ENCODE measurements around the gene AGRP.
"Not testable (repeated sequence)": the region's sequence is repeated elsewhere in the genome, so short reads cannot be mapped to it uniquely, and the experiment has no call there.

The AGRP gene

DNA sequence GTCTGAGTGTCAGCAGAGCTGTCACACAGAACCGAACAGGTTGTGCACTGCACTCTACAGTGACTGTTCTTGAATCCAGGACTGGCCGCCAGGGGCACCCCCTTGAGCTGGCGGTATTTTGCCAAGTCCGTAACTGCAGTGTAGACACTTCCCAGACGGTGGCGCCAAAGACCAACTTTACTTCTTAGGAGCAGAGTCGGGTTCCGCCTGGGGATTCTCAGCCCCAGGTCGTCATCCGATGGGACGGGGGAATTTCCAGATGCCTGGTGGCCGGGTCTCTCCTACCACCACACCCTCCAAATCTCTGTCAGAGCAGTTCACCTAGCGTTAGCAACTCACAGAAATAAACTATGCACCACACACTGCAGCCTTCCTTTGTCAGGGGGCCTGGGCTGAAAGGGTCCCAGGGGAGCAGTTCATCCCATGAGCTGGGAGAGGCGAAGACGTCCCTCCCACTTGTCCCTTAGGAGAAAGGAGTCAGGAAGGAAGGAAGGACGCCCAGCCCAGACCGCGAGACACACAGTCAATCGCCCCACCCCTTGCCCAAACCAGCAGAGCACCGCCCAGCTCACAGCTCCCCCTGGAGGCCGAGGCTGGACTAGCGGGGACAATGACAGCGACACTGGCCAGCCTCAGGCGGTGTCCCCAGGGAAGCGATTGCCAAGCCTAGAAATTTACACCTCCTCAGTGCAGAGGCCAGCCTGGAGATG lies 37.9 kb upstream of the AGRP start:
- Histone ChIP-seq H3K4me3 (ENCODE audit: low read depth in 1 of 2, low read length in 2 of 2) (peak overlapping the region; percentile 77 to 86), H3K36me3 (ENCODE audit: control insufficient read depth in 1 of 2, insufficient read depth in 2 of 2, low read length in 2 of 2) (no peaks in the 10 kb centered on the region), H3K27me3 (ENCODE audit: control insufficient read depth in 1 of 2, insufficient read depth in 2 of 2, low read length in 2 of 2) (no peaks in the 10 kb centered on the region), H3K27ac (ENCODE audit: low read depth, low read length) (peak overlapping the region; percentile 96), H3K9ac (ENCODE audit: low read depth in 1 of 2, low read length in 2 of 2) (peak overlapping the region; percentile 69 to 79), H3K4me1 (ENCODE audit: control insufficient read depth in 1 of 2, insufficient read depth in 2 of 2, low read length in 2 of 2) (peaks cover 11 to 16% of the 10 kb centered on the region in 2 donors), H3K9me3 (ENCODE audit: control insufficient read depth in 1 of 2, low read length in 2 of 2) (no peaks in the 10 kb centered on the region)

GRCh38 chr16:67519242-67519641 lies 35.9 kb upstream of the AGRP start:
- Histone ChIP-seq H3K9ac (ENCODE audit: low read depth in 1 of 2, low read length in 2 of 2) (peak overlapping the region in 1 of 2 donors; percentile 7), H3K9me3 (ENCODE audit: control insufficient read depth in 1 of 2, low read length in 2 of 2) (no peaks in the 10 kb centered on the region), H3K4me3 (ENCODE audit: low read depth in 1 of 2, low read length in 2 of 2) (peak overlapping the region in 1 of 2 donors; percentile 28), H3K4me1 (ENCODE audit: control insufficient read depth in 1 of 2, insufficient read depth in 2 of 2, low read length in 2 of 2) (peaks cover 11 to 16% of the 10 kb centered on the region in 2 donors), H3K36me3 (ENCODE audit: control insufficient read depth in 1 of 2, insufficient read depth in 2 of 2, low read length in 2 of 2) (no peaks in the 10 kb centered on the region), H3K27me3 (ENCODE audit: control insufficient read depth in 1 of 2, insufficient read depth in 2 of 2, low read length in 2 of 2) (no peaks in the 10 kb centered on the region), H3K27ac (ENCODE audit: low read depth, low read length) (no peak overlapping the region)

- Histone ChIP-seq H3K27ac (ENCODE audit: low read depth, low read length) (peak overlapping the region; percentile 45), H3K9me3 (ENCODE audit: control insufficient read depth in 1 of 2, low read length in 2 of 2) (no peaks in the 10 kb centered on the region), H3K4me1 (ENCODE audit: control insufficient read depth in 1 of 2, insufficient read depth in 2 of 2, low read length in 2 of 2) (peaks cover 11 to 16% of the 10 kb centered on the region in 2 donors), H3K9ac (ENCODE audit: low read depth in 1 of 2, low read length in 2 of 2) (peak overlapping the region; percentile 1 to 7), H3K4me3 (ENCODE audit: low read depth in 1 of 2, low read length in 2 of 2) (no peak overlapping the region), H3K36me3 (ENCODE audit: control insufficient read depth in 1 of 2, insufficient read depth in 2 of 2, low read length in 2 of 2) (no peaks in the 10 kb centered on the region), H3K27me3 (ENCODE audit: control insufficient read depth in 1 of 2, insufficient read depth in 2 of 2, low read length in 2 of 2) (no peaks in the 10 kb centered on the region)
These were observed 35.3 kb upstream of the AGRP start for GRCh38 chr16:67518676-67519075.

DNA sequence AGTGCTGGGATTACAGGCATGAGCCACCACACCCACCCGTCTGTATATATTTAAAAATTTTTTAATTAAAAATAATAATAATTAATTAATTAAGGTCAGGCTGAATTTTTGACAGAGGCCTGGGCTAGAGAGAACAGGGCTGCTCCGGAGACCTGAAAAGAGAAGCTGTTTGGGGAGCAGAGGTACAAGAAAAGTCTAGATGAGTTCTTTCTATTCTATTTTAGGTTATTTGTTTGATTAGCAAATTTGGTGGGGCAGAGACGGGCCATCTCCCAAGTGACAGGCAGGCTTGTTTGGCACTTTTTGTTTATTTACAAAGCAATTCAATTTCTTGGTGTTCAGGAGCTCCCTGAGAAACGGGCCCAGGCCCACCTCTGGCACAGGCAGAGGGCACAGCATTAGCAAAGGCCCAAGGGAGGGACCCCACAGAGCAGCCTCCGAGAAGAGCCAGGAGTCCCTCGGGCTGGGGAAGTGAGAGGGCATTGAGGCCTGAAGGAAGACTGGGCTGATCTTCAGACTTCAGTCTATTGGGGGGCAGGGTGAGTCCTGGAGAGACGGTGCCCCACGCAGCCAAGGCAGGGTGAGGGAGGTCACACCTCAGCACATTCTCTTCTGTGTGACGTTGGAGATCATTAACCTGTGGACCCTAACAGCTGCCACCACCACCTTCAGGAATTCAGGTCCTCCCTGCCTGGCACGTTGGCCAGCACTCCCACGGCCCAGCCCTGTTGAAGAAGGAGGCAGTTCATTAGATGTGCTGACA lies 34.5 kb upstream of the AGRP start:
- peaks cover 11 to 16% of the 10 kb centered on the region in 2 donors for H3K4me1 ChIP-seq (ENCODE audit: control insufficient read depth in 1 of 2, insufficient read depth in 2 of 2, low read length in 2 of 2)
- H3K27ac ChIP-seq (ENCODE audit: low read depth, low read length), result peak overlapping the region; percentile 45
- no peak overlapping the region for H3K4me3 ChIP-seq (ENCODE audit: low read depth in 1 of 2, low read length in 2 of 2)
- H3K9me3 ChIP-seq (ENCODE audit: control insufficient read depth in 1 of 2, low read length in 2 of 2), result no peaks in the 10 kb centered on the region
- H3K9ac ChIP-seq (ENCODE audit: low read depth in 1 of 2, low read length in 2 of 2), result peak overlapping the region; percentile 1 to 7
- no peaks in the 10 kb centered on the region for H3K36me3 ChIP-seq (ENCODE audit: control insufficient read depth in 1 of 2, insufficient read depth in 2 of 2, low read length in 2 of 2)
- H3K27me3 ChIP-seq (ENCODE audit: control insufficient read depth in 1 of 2, insufficient read depth in 2 of 2, low read length in 2 of 2), result no peaks in the 10 kb centered on the region

GRCh38 chr16:67517155-67517445 lies 33.8 kb upstream of the AGRP start:
- H3K27ac ChIP-seq (ENCODE audit: low read depth, low read length), result no peak overlapping the region
- no peak overlapping the region for H3K4me3 ChIP-seq (ENCODE audit: low read depth in 1 of 2, low read length in 2 of 2)
- H3K4me1 ChIP-seq (ENCODE audit: control insufficient read depth in 1 of 2, insufficient read depth in 2 of 2, low read length in 2 of 2), result peaks cover 11 to 16% of the 10 kb centered on the region in 2 donors
- H3K27me3 ChIP-seq (ENCODE audit: control insufficient read depth in 1 of 2, insufficient read depth in 2 of 2, low read length in 2 of 2), result no peaks in the 10 kb centered on the region
- no peak overlapping the region for H3K9ac ChIP-seq (ENCODE audit: low read depth in 1 of 2, low read length in 2 of 2)
- no peaks in the 10 kb centered on the region for H3K36me3 ChIP-seq (ENCODE audit: control insufficient read depth in 1 of 2, insufficient read depth in 2 of 2, low read length in 2 of 2)
- H3K9me3 ChIP-seq (ENCODE audit: control insufficient read depth in 1 of 2, low read length in 2 of 2), result no peaks in the 10 kb centered on the region

DNA sequence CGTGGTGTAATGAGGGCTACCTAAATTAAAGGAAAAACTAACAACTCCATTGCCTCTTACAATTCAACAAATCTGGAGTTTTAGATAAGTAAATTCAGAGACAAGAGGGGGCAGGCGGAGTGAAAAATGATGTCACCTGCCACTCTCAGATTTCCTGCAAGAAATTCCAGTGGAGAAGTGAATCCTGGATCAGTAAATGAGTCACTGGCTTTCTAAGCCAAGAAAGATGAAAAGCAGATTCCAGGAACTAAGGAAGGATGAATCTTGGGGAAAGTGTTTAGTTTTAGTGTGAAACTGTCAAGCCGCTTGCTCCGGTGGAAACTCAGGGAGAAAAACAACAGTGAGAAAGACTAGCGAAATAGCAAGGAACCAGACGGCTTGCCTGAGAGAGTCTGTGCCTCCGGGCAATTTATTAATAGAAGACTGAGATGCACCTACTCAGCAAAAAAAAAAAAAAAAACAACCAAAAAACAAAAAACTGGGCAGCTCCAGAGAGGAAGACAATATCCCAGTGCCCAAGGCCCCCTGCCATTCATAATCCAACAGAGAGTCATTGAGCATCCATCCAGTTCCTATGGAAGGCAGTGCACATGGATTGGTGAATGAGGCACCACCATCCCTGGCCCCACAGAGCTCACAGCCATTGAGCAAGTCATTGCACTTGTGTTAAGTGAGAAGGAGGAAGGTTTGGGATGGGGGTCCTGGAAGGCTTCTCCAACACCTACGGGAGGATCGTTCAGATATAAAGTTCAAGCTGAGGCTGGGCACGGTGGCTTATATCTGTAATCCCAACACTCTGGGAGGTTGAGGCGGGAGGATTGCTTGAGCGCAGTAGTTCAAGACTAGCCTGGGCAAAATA lies 33.2 kb upstream of the AGRP start:
- H3K9me3 ChIP-seq (ENCODE audit: control insufficient read depth in 1 of 2, low read length in 2 of 2), result no peaks in the 10 kb centered on the region
- no peak overlapping the region for H3K9ac ChIP-seq (ENCODE audit: low read depth in 1 of 2, low read length in 2 of 2)
- H3K4me3 ChIP-seq (ENCODE audit: low read depth in 1 of 2, low read length in 2 of 2), result no peak overlapping the region
- peaks cover 7 to 12% of the 10 kb centered on the region in 2 donors for H3K4me1 ChIP-seq (ENCODE audit: control insufficient read depth in 1 of 2, insufficient read depth in 2 of 2, low read length in 2 of 2)
- H3K27me3 ChIP-seq (ENCODE audit: control insufficient read depth in 1 of 2, insufficient read depth in 2 of 2, low read length in 2 of 2), result no peaks in the 10 kb centered on the region
- H3K36me3 ChIP-seq (ENCODE audit: control insufficient read depth in 1 of 2, insufficient read depth in 2 of 2, low read length in 2 of 2), result no peaks in the 10 kb centered on the region
- H3K27ac ChIP-seq (ENCODE audit: low read depth, low read length), result no peak overlapping the region

DNA sequence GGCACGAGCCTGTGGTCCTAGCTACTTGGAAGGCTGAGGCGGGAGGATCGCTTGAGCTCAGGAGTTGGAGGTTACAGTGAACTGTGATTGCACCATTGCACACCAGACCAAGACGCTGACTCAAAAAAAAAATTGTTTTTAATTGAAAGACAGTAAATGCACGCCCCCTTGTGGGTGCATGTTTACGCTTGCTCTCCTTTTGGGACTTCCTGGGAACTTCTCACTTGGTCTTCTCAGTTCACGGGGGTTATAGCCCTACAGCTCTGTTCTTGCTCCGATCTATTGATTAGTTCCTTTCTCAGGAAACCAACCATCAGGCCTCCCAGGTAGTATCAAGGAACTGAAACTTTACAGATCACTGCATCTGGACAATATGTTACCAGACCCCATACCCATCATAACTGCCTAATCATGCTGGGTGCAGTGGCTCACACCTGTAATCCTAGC lies 31.1 kb upstream of the AGRP start:
- Histone ChIP-seq H3K36me3 (ENCODE audit: control insufficient read depth in 1 of 2, insufficient read depth in 2 of 2, low read length in 2 of 2) (no peaks in the 10 kb centered on the region), H3K9ac (ENCODE audit: low read depth in 1 of 2, low read length in 2 of 2) (no peak overlapping the region), H3K4me1 (ENCODE audit: control insufficient read depth in 1 of 2, insufficient read depth in 2 of 2, low read length in 2 of 2) (peaks cover 6 to 12% of the 10 kb centered on the region in 2 donors), H3K27ac (ENCODE audit: low read depth, low read length) (no peak overlapping the region), H3K9me3 (ENCODE audit: control insufficient read depth in 1 of 2, low read length in 2 of 2) (no peaks in the 10 kb centered on the region), H3K27me3 (ENCODE audit: control insufficient read depth in 1 of 2, insufficient read depth in 2 of 2, low read length in 2 of 2) (no peaks in the 10 kb centered on the region), H3K4me3 (ENCODE audit: low read depth in 1 of 2, low read length in 2 of 2) (no peak overlapping the region)

- H3K9me3 ChIP-seq (ENCODE audit: control insufficient read depth in 1 of 2, low read length in 2 of 2); H3K4me3 ChIP-seq (ENCODE audit: low read depth in 1 of 2, low read length in 2 of 2); H3K9ac ChIP-seq (ENCODE audit: low read depth in 1 of 2, low read length in 2 of 2); H3K27ac ChIP-seq (ENCODE audit: low read depth, low read length); H3K36me3 ChIP-seq (ENCODE audit: control insufficient read depth in 1 of 2, insufficient read depth in 2 of 2, low read length in 2 of 2); H3K27me3 ChIP-seq (ENCODE audit: control insufficient read depth in 1 of 2, insufficient read depth in 2 of 2, low read length in 2 of 2): not testable (repeated sequence)
- H3K4me1 ChIP-seq (ENCODE audit: control insufficient read depth in 1 of 2, insufficient read depth in 2 of 2, low read length in 2 of 2), result peaks cover 6 to 12% of the 10 kb centered on the region in 2 donors
These were observed 30.5 kb upstream of the AGRP start for GRCh38 chr16:67513892-67514291.

GRCh38 chr16:67509016-67509415 lies 25.7 kb upstream of the AGRP start:
- Histone ChIP-seq H3K36me3 (ENCODE audit: control insufficient read depth in 1 of 2, insufficient read depth in 2 of 2, low read length in 2 of 2) (no peaks in the 10 kb centered on the region), H3K9me3 (ENCODE audit: control insufficient read depth in 1 of 2, low read length in 2 of 2) (no peaks in the 10 kb centered on the region), H3K4me3 (ENCODE audit: low read depth in 1 of 2, low read length in 2 of 2) (no peak overlapping the region), H3K4me1 (ENCODE audit: control insufficient read depth in 1 of 2, insufficient read depth in 2 of 2, low read length in 2 of 2) (peaks cover 0 to 5% of the 10 kb centered on the region in 2 donors), H3K27me3 (ENCODE audit: control insufficient read depth in 1 of 2, insufficient read depth in 2 of 2, low read length in 2 of 2) (no peaks in the 10 kb centered on the region), H3K27ac (ENCODE audit: low read depth, low read length) (no peak overlapping the region), H3K9ac (ENCODE audit: low read depth in 1 of 2, low read length in 2 of 2) (no peak overlapping the region)

DNA sequence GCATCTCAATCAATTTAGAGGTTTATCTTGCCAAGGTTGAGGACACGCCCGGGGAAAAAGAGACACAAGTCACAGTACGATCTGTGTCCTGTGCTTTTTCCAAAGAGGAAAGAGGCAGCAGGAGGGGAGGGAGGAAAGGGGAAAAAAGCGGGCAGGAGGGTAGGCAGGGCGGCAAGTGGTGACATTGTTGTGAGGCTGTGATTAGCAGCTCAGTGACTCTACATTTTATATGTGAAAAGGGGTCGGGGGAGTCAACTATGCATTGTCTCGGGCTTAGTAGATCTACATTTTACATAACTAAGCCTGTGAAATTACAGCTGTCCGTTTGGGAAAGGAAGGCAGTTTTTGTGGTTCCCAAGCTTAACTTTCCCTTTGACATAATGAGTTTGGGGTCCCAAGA lies 23.1 kb upstream of the AGRP start:
- Histone ChIP-seq H3K9me3 (ENCODE audit: control insufficient read depth in 1 of 2, low read length in 2 of 2) (no peaks in the 10 kb centered on the region), H3K9ac (ENCODE audit: low read depth in 1 of 2, low read length in 2 of 2) (no peak overlapping the region), H3K4me3 (ENCODE audit: low read depth in 1 of 2, low read length in 2 of 2) (no peak overlapping the region), H3K27ac (ENCODE audit: low read depth, low read length) (no peak overlapping the region), H3K36me3 (ENCODE audit: control insufficient read depth in 1 of 2, insufficient read depth in 2 of 2, low read length in 2 of 2) (no peaks in the 10 kb centered on the region), H3K4me1 (ENCODE audit: control insufficient read depth in 1 of 2, insufficient read depth in 2 of 2, low read length in 2 of 2) (peaks cover 0 to 5% of the 10 kb centered on the region in 2 donors), H3K27me3 (ENCODE audit: control insufficient read depth in 1 of 2, insufficient read depth in 2 of 2, low read length in 2 of 2) (no peaks in the 10 kb centered on the region)

Data from duodenal mucosa (tissue), 2 donors.